KMS-11 (cell line): ENCODE measurements around the gene LNPK.

Source experiments
- H2AFZ ChIP-seq: fragments of 200-600 bp; sonication (generic); 2 replicates; pipeline ENCODE4 v1.6.1; 2016; ENCODE audit warnings: antibody characterized with exemption, mixed run types, low read depth
- H3K27ac ChIP-seq: fragments of 200-600 bp; sonication (generic); 2 replicates; pipeline ENCODE4 v1.6.1; 2016; ENCODE audit warnings: mild to moderate bottlenecking, mixed run types
- H3K27me3 ChIP-seq: fragments of 200-600 bp; sonication (generic); 2 replicates; pipeline ENCODE4 v1.6.1; 2017; ENCODE audit warnings: mild to moderate bottlenecking, low read depth, mixed run types, moderate library complexity; ENCODE audit not compliant: insufficient read depth
- H3K36me3 ChIP-seq: fragments of 200-600 bp; sonication (generic); 2 replicates; pipeline ENCODE4 v1.6.1; 2017; ENCODE audit warnings: mild to moderate bottlenecking, mixed run types; ENCODE audit not compliant: insufficient read depth
- H3K4me1 ChIP-seq: fragments of 200-600 bp; sonication (generic); 2 replicates; pipeline ENCODE4 v1.6.1; 2016; ENCODE audit warnings: mild to moderate bottlenecking, low read depth, mixed run types; ENCODE audit not compliant: poor library complexity, severe bottlenecking
- H3K4me2 ChIP-seq: fragments of 200-600 bp; sonication (generic); 2 replicates; pipeline ENCODE4 v1.7.0; 2016; ENCODE audit warnings: mild to moderate bottlenecking, mixed run types
- H3K4me3 ChIP-seq: fragments of 200-600 bp; sonication (generic); IDR thresholded peaks from 2 replicates; pipeline ENCODE4 v1.6.1; 2017; ENCODE audit warnings: low read depth, low read length, mixed read lengths; ENCODE audit not compliant: insufficient read depth
- H3K79me2 ChIP-seq: fragments of 200-600 bp; sonication (generic); 2 replicates; pipeline ENCODE4 v1.6.1; 2016; ENCODE audit warnings: low read depth, mixed run types; ENCODE audit not compliant: insufficient read depth
- H3K9ac ChIP-seq: fragments of 200-600 bp; sonication (generic); 2 replicates; pipeline ENCODE4 v1.6.1; 2016; ENCODE audit warnings: mild to moderate bottlenecking, mixed run types
- H4K20me1 ChIP-seq: fragments of 200-600 bp; sonication (generic); 2 replicates; pipeline ENCODE4 v1.6.1; 2016; ENCODE audit warnings: mild to moderate bottlenecking, mixed run types; ENCODE audit not compliant: insufficient read depth
- CTCF ChIP-seq: fragments of 200-600 bp; sonication (generic); conservative IDR thresholded peaks from 2 replicates; pipeline ENCODE4 v1.6.1; 2017; ENCODE audit warnings: low read depth, mild to moderate bottlenecking, antibody characterized with exemption, low read length, moderate library complexity, mixed read lengths

The LNPK gene

DNA sequence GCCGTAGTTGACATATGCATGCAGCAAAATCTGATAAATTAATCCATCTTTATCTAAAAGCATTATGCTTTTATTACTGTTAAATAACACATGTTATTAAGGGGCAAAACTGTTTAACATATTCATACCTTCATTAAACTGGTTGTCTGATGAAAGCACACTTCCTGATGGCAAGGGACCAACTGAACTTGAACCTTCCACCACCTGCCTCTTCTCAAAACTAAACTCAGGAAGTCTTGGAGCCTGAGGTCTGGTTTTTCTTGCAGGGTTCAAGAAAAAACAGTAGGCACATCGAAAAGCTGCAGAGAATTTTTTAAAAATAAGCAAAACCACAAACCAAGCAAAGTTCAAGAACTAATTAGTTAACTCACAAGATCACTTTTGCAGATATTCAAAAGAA lies 64.9 kb downstream of the LNPK start:
- Histone ChIP-seq H3K79me2 (no peaks in the 10 kb centered on the region), H3K9ac (no peak overlapping the region), H3K4me2 (no peak overlapping the region), H3K4me3 (no peak overlapping the region), H4K20me1 (no peaks in the 10 kb centered on the region), H3K27ac (no peak overlapping the region), H3K4me1 (no peaks in the 10 kb centered on the region), H3K27me3 (no peaks in the 10 kb centered on the region), H2AFZ (no peak overlapping the region), H3K36me3 (0 out of 2 replicates have a peak, but pooled peaks cover 4% of the 10 kb centered on the region)
- no peak for TF ChIP-seq CTCF

DNA sequence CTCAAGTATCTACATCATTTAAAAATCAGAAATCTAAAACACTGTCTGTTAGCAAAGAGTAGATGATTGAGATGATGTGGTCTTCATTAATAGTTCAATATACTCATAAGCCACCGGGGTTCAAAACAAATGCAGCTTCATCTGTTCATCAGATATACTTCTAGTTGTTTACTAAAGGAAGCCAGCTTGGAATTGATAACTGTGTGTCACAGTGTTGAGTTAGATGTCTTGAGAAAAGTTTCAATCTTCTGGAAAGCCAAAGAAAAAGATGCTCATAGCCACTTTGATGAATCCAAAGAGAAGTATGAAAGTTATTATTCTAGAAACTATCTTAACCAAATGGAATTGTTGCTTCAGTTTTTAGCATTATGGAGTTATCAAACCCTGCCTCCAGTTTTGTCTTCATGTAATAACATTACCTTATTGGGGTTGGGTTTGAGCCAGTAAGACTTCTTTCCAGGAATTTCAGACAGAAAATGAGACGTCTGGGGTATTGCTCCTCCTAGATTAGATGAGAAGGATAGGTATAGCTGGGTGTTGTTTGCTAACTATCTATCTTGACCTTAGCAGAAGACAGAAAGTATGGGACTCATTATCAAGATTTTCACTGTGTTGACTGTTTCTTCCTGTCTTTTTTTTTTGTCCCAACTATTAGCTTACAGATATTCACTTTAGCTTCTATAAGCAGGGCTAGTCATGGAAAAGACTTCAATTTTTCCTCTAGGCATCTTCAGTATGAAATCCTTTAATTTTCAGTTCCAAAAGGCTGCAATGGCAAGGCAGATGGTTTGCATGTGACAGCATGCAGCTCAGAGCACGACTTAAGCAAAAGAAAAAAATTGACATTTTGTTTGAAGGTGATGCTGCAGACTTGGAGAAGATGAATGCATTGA lies 66.5 kb downstream of the LNPK start:
- no peak for TF ChIP-seq CTCF
- no peaks in the 10 kb centered on the region for H4K20me1 ChIP-seq

GRCh38 chr2:175932675-175933074 lies 69.4 kb downstream of the LNPK start:
- Histone ChIP-seq H3K27ac (no peak overlapping the region), H3K4me1 (no peaks in the 10 kb centered on the region), H3K4me2 (no peak overlapping the region), H4K20me1 (no peaks in the 10 kb centered on the region), H3K36me3 (no peaks in the 10 kb centered on the region), H3K9ac (no peak overlapping the region), H3K79me2 (no peaks in the 10 kb centered on the region), H2AFZ (no peak overlapping the region), H3K27me3 (no peaks in the 10 kb centered on the region), H3K4me3 (no peak overlapping the region)
- TF ChIP-seq CTCF, result no peak

More for the DNA sequence above, 66.5 kb downstream of the LNPK start:
- H3K4me2 ChIP-seq, result no peak overlapping the region
- no peaks in the 10 kb centered on the region for H3K79me2 ChIP-seq
- 0 out of 2 replicates have a peak, but pooled peaks cover 4% of the 10 kb centered on the region for H3K36me3 ChIP-seq
- H3K27me3 ChIP-seq, result no peaks in the 10 kb centered on the region
- H2AFZ ChIP-seq, result no peak overlapping the region
- H3K4me1 ChIP-seq, result no peaks in the 10 kb centered on the region
- H3K9ac ChIP-seq, result no peak overlapping the region
- H3K4me3 ChIP-seq, result no peak overlapping the region
- no peak overlapping the region for H3K27ac ChIP-seq

- no peak for TF ChIP-seq CTCF
- Histone ChIP-seq H3K79me2 (no peaks in the 10 kb centered on the region), H3K27ac (no peak overlapping the region), H3K27me3 (no peaks in the 10 kb centered on the region), H3K4me1 (no peaks in the 10 kb centered on the region), H2AFZ (no peak overlapping the region), H3K36me3 (no peaks in the 10 kb centered on the region), H3K9ac (no peak overlapping the region), H3K4me3 (no peak overlapping the region), H4K20me1 (no peaks in the 10 kb centered on the region), H3K4me2 (no peak overlapping the region)
Observed at GRCh38 chr2:175931805-175932204, 70.3 kb downstream of the LNPK start.
